GM10266 (cell line): ENCODE data around the gene CRHR1.

Experiments used
- DNase-seq: peaks from one replicate; pipeline ENCODE4 v3.0.0; 2012; ENCODE audit errors: extremely low spot score
- CTCF ChIP-seq: IDR thresholded peaks from 2 replicates; pipeline ENCODE4 v1.5.1; 2012; ENCODE audit warnings: mild to moderate bottlenecking, low read depth; ENCODE audit not compliant: control insufficient read depth, insufficient read depth; ENCODE audit errors: missing control alignments

CRHR1 gene

GRCh38 chr17:45849536-45849990 is 65.4 kb downstream of the CRHR1 start:
- no peak for TF ChIP-seq CTCF
- no peak for DNase-seq

- no peak for DNase-seq
- TF ChIP-seq CTCF = no peak
Measured at GRCh38 chr17:45850011-45850410, 65.9 kb downstream of the CRHR1 start.

- no peak for TF ChIP-seq CTCF
- DNase-seq = no peak
Measured at GRCh38 chr17:45850468-45850867, 66.3 kb downstream of the CRHR1 start.

DNA sequence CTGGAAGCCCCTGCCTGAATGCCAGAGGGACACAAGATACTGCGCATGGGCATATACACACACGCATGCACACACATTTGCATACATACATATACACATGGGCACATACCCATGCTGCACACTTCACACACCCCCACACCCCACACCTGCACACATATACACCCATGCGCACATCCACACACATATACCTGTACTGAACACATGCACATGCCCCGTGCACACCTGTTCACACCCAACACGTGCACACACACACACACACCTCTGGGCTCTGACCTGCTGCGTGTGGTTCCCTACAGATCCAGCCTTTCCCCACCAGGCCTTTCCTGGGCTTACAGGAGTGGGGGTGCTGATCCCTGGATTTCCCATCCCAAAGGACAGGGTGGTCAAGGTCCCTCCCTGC is 66.9 kb downstream of the CRHR1 start:
- DNase-seq = no peak
- TF ChIP-seq CTCF = no peak

- no peak for DNase-seq
- no peak for TF ChIP-seq CTCF
Measured at GRCh38 chr17:45851464-45851863, 67.3 kb downstream of the CRHR1 start.

- DNase-seq = no peak
- no peak for TF ChIP-seq CTCF
Measured at GRCh38 chr17:45851873-45852272, 67.8 kb downstream of the CRHR1 start.

GRCh38 chr17:45852535-45853297 is 68.6 kb downstream of the CRHR1 start:
- peak; percentile 72 for DNase-seq

More at GRCh38 chr17:45852535-45853297, 68.6 kb downstream of the CRHR1 start:
- peak; percentile 90 for TF ChIP-seq CTCF
